HG02870 (cell line): ENCODE results near the gene IL1F10.

Source experiments
- ATAC-seq: cut with Tn5 transposase; IDR thresholded peaks from one replicate; pipeline ENCODE4 v1.9.1; 2021; ENCODE audit warnings: mild to moderate bottlenecking, moderate library complexity; ENCODE audit not compliant: unreplicated experiment

The IL1F10 gene

GRCh38 chr2:113067681-113068080, at the start of gene IL1F10:
Gene IL1F10, plus strand, starts transcription at chr2:113067970. Its CDS starts 4,769 bp downstream, at chr2:113072739.
- ATAC-seq, result no peak

GRCh38 chr2:113018509-113018908, 49.3 kb upstream of the IL1F10 start:
- ATAC-seq, result no peak

DNA sequence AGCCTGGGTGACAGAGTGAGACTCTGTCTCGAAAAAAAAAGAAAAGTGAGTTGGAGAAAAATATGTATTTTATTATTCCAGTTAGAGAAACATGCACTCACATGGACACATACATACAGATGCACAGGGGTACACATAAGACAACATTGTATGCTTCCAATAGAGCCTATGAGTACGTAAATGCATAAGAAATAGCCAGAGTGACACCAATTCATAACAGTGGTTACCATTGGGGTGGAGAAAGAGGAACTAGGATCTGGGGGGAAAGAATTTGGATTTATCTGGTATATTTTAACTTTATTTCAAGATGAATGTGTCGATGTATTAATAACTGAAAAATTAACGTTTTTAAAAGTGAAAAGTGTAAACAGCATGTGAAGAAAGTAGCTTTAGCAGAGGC, 46.5 kb upstream of the IL1F10 start:
- ATAC-seq, result no peak

DNA sequence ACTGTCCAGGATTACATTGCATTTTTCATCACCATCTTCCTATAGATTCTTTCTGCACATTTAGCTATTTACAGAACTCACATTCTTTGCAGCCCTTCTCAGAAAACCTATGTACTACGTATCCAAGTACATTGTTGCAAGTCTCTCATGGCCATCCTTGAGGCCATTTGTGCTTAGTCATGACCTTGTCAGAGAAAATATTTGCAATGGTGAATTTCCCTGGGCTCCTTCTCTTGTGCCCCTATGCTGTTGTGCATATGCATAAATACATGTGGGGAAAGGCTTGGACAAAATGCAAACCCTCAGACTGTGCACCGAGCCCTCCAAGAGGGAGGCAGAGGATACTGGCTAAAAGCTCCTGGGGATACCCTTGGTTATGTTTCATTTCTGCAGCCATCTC, 43.0 kb upstream of the IL1F10 start:
- no peak for ATAC-seq

GRCh38 chr2:113025737-113026136, 42.0 kb upstream of the IL1F10 start:
- ATAC-seq, result no peak

GRCh38 chr2:113027691-113028090, 40.1 kb upstream of the IL1F10 start:
- ATAC-seq, result no peak

DNA sequence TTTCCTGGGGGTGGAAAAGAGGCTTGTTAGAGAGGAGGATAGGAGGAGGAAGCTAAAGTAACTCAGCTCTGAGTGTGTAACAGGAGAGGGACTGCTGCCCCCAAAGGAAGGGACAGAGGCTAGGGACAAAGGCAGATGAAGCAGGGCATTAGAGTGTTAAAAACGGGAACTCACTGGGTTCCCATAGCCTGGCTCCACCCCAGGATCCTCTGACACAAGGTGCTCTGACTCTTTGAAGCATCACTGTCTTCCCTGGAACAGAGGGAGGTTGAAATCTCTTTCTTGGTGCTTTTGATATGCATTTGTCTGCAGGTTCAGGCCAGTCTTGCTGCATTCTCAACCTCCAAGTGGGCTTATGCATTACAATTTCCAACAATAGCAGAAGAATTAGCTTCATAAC, 39.7 kb upstream of the IL1F10 start:
- ATAC-seq, result no peak

- no peak for ATAC-seq
Observed at GRCh38 chr2:113032737-113033136, 35.0 kb upstream of the IL1F10 start.

DNA sequence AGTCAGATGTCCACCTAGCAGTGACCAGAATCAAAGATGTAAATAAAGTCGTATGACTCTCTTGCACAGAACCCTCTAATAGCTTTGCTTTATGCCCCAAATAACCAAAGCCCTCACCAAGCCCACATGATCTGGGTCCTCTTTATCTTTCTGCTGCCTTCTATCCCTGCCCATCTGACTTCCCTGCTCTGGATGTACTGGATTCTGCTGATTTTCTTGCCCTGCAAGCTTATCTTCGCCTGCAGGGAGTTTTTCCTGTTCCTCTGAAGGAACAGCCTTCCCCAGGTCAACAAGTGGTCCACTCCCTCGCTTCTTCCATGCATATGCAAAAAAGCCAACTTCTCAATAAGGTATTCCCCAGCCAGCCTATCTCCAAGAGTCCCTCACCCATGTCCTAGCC, 33.8 kb upstream of the IL1F10 start:
- ATAC-seq, result no peak

DNA sequence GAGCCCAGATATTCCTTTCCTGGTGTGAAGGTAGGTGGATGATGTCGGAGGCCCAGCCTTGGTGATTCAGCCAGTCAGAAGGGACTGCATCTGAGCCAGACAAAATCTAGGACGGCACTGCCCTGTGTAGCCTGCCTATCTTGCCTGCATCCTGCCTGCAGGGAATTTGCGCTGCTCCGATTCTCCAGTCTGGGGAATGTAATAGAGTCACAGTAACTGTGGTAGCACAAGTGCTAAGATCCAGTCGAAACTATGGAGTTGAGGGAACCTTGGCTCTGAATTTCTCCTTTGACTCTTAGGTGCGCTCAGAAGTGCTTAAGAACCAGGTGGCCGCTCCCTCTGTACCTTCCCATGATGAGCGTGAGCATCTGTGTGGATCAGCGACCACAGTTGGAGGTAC, 31.0 kb upstream of the IL1F10 start:
- ATAC-seq, result no peak

DNA sequence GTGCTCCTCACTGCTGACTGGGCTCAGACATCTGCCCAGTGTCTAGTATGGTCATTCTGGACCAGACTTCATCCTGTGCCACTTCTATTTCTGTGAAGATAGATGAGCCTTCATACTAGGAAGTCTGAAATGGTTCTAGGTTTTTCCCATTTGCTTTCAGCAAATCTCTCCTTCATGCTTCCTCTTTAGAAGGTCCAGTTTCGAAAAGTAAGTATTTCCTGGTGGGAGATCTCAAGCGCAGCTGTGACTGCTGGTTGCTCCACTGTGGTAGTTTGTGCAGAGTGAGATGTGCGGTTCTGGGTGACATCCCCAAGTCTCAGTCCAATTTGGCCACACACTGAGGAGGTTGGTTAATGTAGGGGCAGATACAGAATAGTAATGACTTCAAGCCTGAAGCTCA, 29.5 kb upstream of the IL1F10 start:
- no peak for ATAC-seq

GRCh38 chr2:113039158-113039557, 28.6 kb upstream of the IL1F10 start:
- ATAC-seq, result no peak

- no peak for ATAC-seq
Observed at GRCh38 chr2:113039719-113040118, 28.1 kb upstream of the IL1F10 start.

DNA sequence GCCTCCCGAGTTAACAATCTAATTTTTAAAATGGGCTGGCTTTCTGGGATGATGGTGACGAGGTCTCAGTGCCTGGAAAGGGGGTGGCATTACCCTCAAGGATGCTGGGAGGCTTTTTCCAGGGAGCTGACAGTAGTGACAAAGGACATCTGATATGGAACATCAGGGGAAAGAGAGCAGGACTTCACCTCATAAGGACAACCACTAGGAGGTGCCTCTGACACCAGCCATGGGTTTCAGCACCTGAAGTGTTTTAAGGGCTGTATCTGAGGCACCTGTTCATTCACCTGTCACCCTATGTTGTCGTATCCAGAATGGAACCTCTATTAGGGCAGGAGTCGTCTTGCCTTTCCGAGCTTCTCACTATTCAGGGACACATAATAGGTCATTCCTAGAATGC, 25.9 kb upstream of the IL1F10 start:
- ATAC-seq, result no peak

DNA sequence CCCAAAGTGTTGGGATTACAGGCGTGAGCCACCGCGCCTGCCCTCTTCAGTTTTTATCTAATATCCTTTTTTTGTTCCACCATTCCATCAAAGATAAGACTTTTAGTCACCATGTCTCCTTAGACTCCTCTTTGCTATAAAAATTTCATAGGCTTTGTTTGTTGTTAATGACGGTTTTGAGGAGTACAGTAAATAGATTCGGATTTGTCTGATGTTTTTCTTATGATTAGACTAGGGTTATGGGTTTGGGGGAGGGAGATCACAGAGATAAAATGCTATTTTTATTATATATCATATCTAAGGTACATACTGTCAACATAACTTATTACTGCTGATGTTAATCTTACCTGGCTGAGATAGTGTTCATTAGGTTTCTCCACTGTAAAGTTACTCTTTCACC, 21.3 kb upstream of the IL1F10 start:
- ATAC-seq, result no peak

- ATAC-seq, result no peak
Observed at GRCh38 chr2:113050921-113051895, 16.6 kb upstream of the IL1F10 start.

- no peak for ATAC-seq
Observed at GRCh38 chr2:113052396-113052917, 15.3 kb upstream of the IL1F10 start, which contains the start of gene IL36B. Gene IL36B, minus strand, starts transcription at chr2:113052867.

DNA sequence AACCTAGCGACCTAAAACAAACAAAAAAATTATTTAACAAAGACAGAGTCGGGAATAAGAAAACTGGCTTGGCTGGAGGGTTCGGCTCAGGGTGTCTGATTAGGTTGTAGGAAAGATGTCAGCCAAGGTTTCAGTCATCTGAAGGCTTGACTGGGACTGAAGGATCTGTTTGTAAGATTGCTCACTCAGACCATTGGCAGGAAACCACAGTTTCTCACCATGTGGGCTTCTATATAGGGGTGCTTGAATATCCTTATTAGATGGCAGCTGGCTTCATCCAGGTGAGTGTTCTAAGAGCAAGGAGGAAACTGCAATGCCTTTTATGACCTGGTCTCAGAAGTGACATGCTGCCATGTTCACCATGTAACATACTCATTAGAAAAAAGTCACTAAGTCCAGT, 14.1 kb upstream of the IL1F10 start:
- ATAC-seq, result no peak

DNA sequence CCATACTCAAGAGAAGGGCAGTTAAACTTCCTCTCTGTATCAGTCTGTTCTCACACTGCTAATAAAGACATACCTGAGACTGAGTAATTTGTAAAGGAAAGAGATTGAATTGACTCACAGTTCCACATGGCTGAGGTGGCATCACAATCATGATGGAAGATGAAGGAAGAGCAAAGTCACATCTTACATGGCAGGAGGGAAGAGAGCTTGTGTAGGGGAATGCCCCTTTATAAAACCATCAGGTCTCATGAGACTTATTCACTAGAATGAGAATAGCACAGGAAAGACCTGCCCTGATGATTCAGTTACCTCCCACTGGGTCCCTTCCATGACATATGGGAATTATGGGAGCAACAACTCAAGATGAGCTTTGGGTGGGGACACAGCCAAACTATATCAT, 13.7 kb upstream of the IL1F10 start:
- no peak for ATAC-seq

DNA sequence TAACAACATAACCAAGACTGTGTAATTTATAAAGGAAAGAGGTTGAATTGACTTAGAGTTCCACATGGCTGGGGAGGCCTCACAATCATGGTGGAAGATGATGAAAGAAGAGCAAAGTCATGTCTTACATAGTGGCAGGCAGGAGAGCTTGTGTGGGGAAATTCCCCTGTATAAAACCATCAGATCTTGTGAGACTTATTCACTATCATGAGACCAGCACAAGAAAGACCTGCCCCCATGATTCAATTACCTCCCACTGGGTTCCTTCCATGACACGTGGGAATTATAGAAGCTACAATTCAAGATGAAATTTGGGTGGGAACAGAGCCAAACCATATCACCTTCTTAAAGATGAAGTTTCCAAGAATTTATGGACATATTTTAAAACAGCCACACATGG, 11.2 kb upstream of the IL1F10 start:
- no peak for ATAC-seq

GRCh38 chr2:113057117-113057516, 10.7 kb upstream of the IL1F10 start:
- no peak for ATAC-seq

GRCh38 chr2:113058411-113058994, 9.3 kb upstream of the IL1F10 start:
- no peak for ATAC-seq
